Neuron (in vitro differentiated cells): ENCODE data around the gene PRUNE1.
A peak's percentile ranks its signal among the peaks of the same experiment; 100 is the strongest.

Experiments
- H2AFZ ChIP-seq: one replicate; pipeline ENCODE4 v1.6.1; 2013; ENCODE audit warnings: low read depth, mild to moderate bottlenecking, inconsistent platforms, low read length, moderate library complexity
- H3K27me3 ChIP-seq: one replicate; pipeline ENCODE4 v1.6.1; 2013; ENCODE audit warnings: low read length; ENCODE audit not compliant: insufficient read depth
- H3K36me3 ChIP-seq: one replicate; pipeline ENCODE4 v1.6.1; 2013; ENCODE audit warnings: low read length; ENCODE audit not compliant: insufficient read depth
- H3K4me1 ChIP-seq: one replicate; pipeline ENCODE4 v1.6.1; 2013; ENCODE audit warnings: low read length; ENCODE audit not compliant: insufficient read depth
- H3K4me3 ChIP-seq: 2 replicates; pipeline ENCODE4 v1.5.1; 2013; ENCODE audit warnings: mild to moderate bottlenecking, low read length, moderate library complexity
- H3K9me3 ChIP-seq: one replicate; pipeline ENCODE4 v1.6.1; 2013; ENCODE audit warnings: low read length

Gene PRUNE1

GRCh38 chr1:151032164-151032563, 23.9 kb downstream of the PRUNE1 start:
- Histone ChIP-seq H3K27me3 (no peaks in the 10 kb centered on the region), H3K4me3 (no peak overlapping the region), H3K36me3 (peaks cover 45% of the 10 kb centered on the region), H3K4me1 (no peaks in the 10 kb centered on the region), H2AFZ (no peak overlapping the region), H3K9me3 (no peaks in the 10 kb centered on the region)

- Histone ChIP-seq H3K4me1 (no peaks in the 10 kb centered on the region), H3K4me3 (no peak overlapping the region), H3K9me3 (no peaks in the 10 kb centered on the region), H2AFZ (no peak overlapping the region), H3K36me3 (peaks cover 34% of the 10 kb centered on the region), H3K27me3 (no peaks in the 10 kb centered on the region)
These were observed 26.9 kb downstream of the PRUNE1 start for GRCh38 chr1:151035167-151035566.

- Histone ChIP-seq H2AFZ (no peak within 1 kb of the TSS), H3K4me1 (no peaks in the 10 kb centered on the region), H3K4me3 (no peak within 1 kb of the TSS), H3K36me3 (peaks cover 24% of the 10 kb centered on the region), H3K27me3 (no peaks in the 10 kb centered on the region), H3K9me3 (no peaks in the 10 kb centered on the region)
These were observed 28.1 kb downstream of the PRUNE1 start, which contains the start of gene BNIPL for GRCh38 chr1:151036356-151036755. TSS of gene BNIPL (plus strand) at chr1:151036586. CDS start at chr1:151036726, 140 bp downstream.

- Histone ChIP-seq H3K9me3 (no peaks in the 10 kb centered on the region), H3K4me1 (no peaks in the 10 kb centered on the region), H2AFZ (no peak overlapping the region), H3K27me3 (no peaks in the 10 kb centered on the region), H3K36me3 (peaks cover 21% of the 10 kb centered on the region), H3K4me3 (no peak overlapping the region)
These were observed 28.8 kb downstream of the PRUNE1 start for GRCh38 chr1:151037032-151037431.

GRCh38 chr1:151039521-151039920, 31.3 kb downstream of the PRUNE1 start:
- Histone ChIP-seq H3K9me3 (no peaks in the 10 kb centered on the region), H3K4me1 (no peaks in the 10 kb centered on the region), H3K4me3 (no peak overlapping the region), H3K27me3 (no peaks in the 10 kb centered on the region), H2AFZ (no peak overlapping the region), H3K36me3 (peaks cover 11% of the 10 kb centered on the region)

- no peaks in the 10 kb centered on the region for H3K36me3 ChIP-seq
These were observed 34.9 kb downstream of the PRUNE1 start for GRCh38 chr1:151043163-151043562.

GRCh38 chr1:151047591-151047924, 39.3 kb downstream of the PRUNE1 start, which contains the start of gene C1orf56:
TSS of gene C1orf56 (plus strand) at chr1:151047751. CDS start at chr1:151047848, 97 bp downstream.
- H3K4me3 ChIP-seq, result peak within 1 kb of the TSS; percentile 77
- peaks cover 13% of the 10 kb centered on the region for H3K36me3 ChIP-seq
- H2AFZ ChIP-seq, result peak within 1 kb of the TSS; percentile 96
- no peaks in the 10 kb centered on the region for H3K9me3 ChIP-seq
- peaks cover 14% of the 10 kb centered on the region for H3K4me1 ChIP-seq
- H3K27me3 ChIP-seq, result no peaks in the 10 kb centered on the region

More at GRCh38 chr1:151043163-151043562, 34.9 kb downstream of the PRUNE1 start:
- H3K9me3 ChIP-seq, result no peaks in the 10 kb centered on the region
- H3K4me3 ChIP-seq, result no peak overlapping the region
- no peaks in the 10 kb centered on the region for H3K27me3 ChIP-seq
- peaks cover 4% of the 10 kb centered on the region for H3K4me1 ChIP-seq
- H2AFZ ChIP-seq, result no peak overlapping the region

- H3K9me3 ChIP-seq, result no peaks in the 10 kb centered on the region
- peak overlapping the region; percentile 77 for H3K4me3 ChIP-seq
- no peaks in the 10 kb centered on the region for H3K27me3 ChIP-seq
- H2AFZ ChIP-seq, result peak overlapping the region; percentile 96
- peaks cover 14% of the 10 kb centered on the region for H3K4me1 ChIP-seq
- peaks cover 18% of the 10 kb centered on the region for H3K36me3 ChIP-seq
These were observed 39.8 kb downstream of the PRUNE1 start for GRCh38 chr1:151047925-151048644.

GRCh38 chr1:151048645-151049032, 40.4 kb downstream of the PRUNE1 start:
- H3K36me3 ChIP-seq, result peaks cover 21% of the 10 kb centered on the region
- H2AFZ ChIP-seq, result no peak overlapping the region
- H3K4me3 ChIP-seq, result peak overlapping the region; percentile 77
- no peaks in the 10 kb centered on the region for H3K27me3 ChIP-seq
- H3K4me1 ChIP-seq, result peaks cover 14% of the 10 kb centered on the region
- no peaks in the 10 kb centered on the region for H3K9me3 ChIP-seq

GRCh38 chr1:151049458-151049857, 41.2 kb downstream of the PRUNE1 start:
- Histone ChIP-seq H3K4me3 (no peak overlapping the region), H3K27me3 (no peaks in the 10 kb centered on the region), H3K9me3 (no peaks in the 10 kb centered on the region), H3K36me3 (peaks cover 30% of the 10 kb centered on the region), H3K4me1 (peaks cover 14% of the 10 kb centered on the region), H2AFZ (no peak overlapping the region)

- Histone ChIP-seq H3K36me3 (peaks cover 37% of the 10 kb centered on the region), H3K4me3 (no peak overlapping the region)
These were observed 41.9 kb downstream of the PRUNE1 start for GRCh38 chr1:151050051-151050688.

GRCh38 chr1:151051356-151052009, 43.2 kb downstream of the PRUNE1 start:
- H3K4me1 ChIP-seq, result peaks cover 14% of the 10 kb centered on the region
- no peaks in the 10 kb centered on the region for H3K27me3 ChIP-seq
- H2AFZ ChIP-seq, result no peak overlapping the region
- no peaks in the 10 kb centered on the region for H3K9me3 ChIP-seq
- peaks cover 50% of the 10 kb centered on the region for H3K36me3 ChIP-seq
- H3K4me3 ChIP-seq, result no peak overlapping the region

More at GRCh38 chr1:151050051-151050688, 41.9 kb downstream of the PRUNE1 start:
- no peaks in the 10 kb centered on the region for H3K27me3 ChIP-seq
- no peak overlapping the region for H2AFZ ChIP-seq
- H3K4me1 ChIP-seq, result peaks cover 14% of the 10 kb centered on the region
- no peaks in the 10 kb centered on the region for H3K9me3 ChIP-seq

- H2AFZ ChIP-seq, result no peak overlapping the region
- peaks cover 12% of the 10 kb centered on the region for H3K4me1 ChIP-seq
- peaks cover 54% of the 10 kb centered on the region for H3K36me3 ChIP-seq
- no peaks in the 10 kb centered on the region for H3K27me3 ChIP-seq
- no peaks in the 10 kb centered on the region for H3K9me3 ChIP-seq
- H3K4me3 ChIP-seq, result no peak overlapping the region
These were observed 46.8 kb downstream of the PRUNE1 start for GRCh38 chr1:151054971-151055547.
